ENCODE data around the gene TEKT5. TPM values are rescaled to one million over a fixed set of nuclear protein-coding genes. Genes with fewer than 3 reads are reported as not detected.
A peak's percentile ranks its signal among the peaks of the same experiment; 100 is the strongest.

Gene TEKT5
- total RNA-seq, 2 donors from 2014 or later, result 0.21 to 0.82 TPM

GRCh38 chr16:10647264-10647720, 47.4 kb downstream of the TEKT5 start:
- TF ChIP-seq, protein P1, sequence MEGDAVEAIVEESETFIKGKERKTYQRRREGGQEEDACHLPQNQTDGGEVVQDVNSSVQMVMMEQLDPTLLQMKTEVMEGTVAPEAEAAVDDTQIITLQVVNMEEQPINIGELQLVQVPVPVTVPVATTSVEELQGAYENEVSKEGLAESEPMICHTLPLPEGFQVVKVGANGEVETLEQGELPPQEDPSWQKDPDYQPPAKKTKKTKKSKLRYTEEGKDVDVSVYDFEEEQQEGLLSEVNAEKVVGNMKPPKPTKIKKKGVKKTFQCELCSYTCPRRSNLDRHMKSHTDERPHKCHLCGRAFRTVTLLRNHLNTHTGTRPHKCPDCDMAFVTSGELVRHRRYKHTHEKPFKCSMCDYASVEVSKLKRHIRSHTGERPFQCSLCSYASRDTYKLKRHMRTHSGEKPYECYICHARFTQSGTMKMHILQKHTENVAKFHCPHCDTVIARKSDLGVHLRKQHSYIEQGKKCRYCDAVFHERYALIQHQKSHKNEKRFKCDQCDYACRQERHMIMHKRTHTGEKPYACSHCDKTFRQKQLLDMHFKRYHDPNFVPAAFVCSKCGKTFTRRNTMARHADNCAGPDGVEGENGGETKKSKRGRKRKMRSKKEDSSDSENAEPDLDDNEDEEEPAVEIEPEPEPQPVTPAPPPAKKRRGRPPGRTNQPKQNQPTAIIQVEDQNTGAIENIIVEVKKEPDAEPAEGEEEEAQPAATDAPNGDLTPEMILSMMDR (IDR thresholded peaks at IDR 0.05), result no peak
- Histone ChIP-seq H3K4me3 (no peak overlapping the region), H3K9me3 (no peaks in the 10 kb centered on the region), H3K9ac (ENCODE audit: low read depth in 2 of 2, low read length in 2 of 2) (no peak overlapping the region), H3K36me3 (no peaks in the 10 kb centered on the region), H3K27ac (peak overlapping the region; percentile 43), H3K27me3 (no peaks in the 10 kb centered on the region), H3K4me1 (peaks cover 3% of the 10 kb centered on the region)
- no peak for DNase-seq
- intact Hi-C loops (cut with DNase I), result loop anchor here (10.0 kb wide), 1 partner anchor 52 kb away; no protein-coding TSS in a partner anchor

DNA sequence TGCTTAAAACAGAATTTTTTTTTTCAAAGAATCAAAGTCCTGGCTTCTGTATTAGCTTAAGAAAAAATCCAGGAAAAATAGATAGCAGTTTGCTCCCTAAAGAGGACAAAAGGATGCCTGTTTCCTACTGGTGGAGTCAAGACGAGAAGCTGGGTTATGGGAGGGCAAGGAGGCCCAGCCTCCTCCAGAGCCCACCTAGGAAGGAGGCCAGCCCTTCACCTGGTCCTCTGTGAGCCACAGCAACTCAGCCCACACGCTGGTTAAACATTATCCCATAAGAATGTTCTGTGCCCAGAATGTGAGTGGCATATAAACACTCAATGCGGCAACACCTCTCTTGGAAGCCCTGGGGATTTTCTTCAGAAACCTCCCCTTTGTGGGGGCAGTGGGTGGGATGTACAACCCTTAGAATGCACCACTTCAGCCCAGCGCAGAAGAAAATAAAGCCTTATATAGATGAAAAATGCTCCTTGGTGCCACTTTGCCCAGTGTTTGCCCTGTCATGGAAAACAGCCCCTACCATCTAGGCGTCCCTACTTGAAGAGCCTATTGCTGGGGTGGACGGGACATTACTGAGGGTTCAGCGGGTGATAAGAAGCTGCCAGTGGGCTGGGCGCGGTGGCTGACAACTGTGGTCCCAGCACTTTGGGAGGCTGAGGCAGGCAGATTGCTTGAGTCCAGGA, 48.0 kb downstream of the TEKT5 start:
- no peak overlapping the region for H3K4me3 ChIP-seq
- H3K36me3 ChIP-seq, result no peaks in the 10 kb centered on the region
- H3K9me3 ChIP-seq, result no peaks in the 10 kb centered on the region
- intact Hi-C loops (cut with DNase I), result loop anchor here (10.0 kb wide), 1 partner anchor 52 kb away; no protein-coding TSS in a partner anchor
- H3K27ac ChIP-seq, result peak overlapping the region; percentile 43
- peaks cover 3% of the 10 kb centered on the region for H3K4me1 ChIP-seq
- TF ChIP-seq, protein P1 (IDR thresholded peaks at IDR 0.05), result no peak
- no peaks in the 10 kb centered on the region for H3K27me3 ChIP-seq
- DNase-seq, result peak; percentile 60
- H3K9ac ChIP-seq (ENCODE audit: low read depth in 2 of 2, low read length in 2 of 2), result peak overlapping the region in 1 of 2 donors; percentile 44

DNA sequence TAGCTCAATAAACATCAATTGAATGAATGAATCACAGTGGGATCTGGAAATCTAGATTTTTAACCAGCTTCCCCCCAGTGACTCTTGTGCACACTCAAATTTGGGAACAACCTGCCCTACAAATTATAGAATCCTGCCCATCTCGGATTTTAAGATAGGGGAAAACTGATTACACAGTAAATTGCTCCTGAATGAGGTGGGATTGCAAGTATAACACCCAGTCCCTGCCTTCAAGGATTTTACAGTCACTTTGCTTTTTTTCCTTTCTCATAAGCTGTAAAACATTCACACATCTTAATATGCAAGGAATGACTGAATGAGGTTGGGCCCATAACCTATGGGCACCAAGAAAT, 48.5 kb downstream of the TEKT5 start:
- Histone ChIP-seq H3K9me3 (no peaks in the 10 kb centered on the region), H3K4me1 (peaks cover 3% of the 10 kb centered on the region), H3K27me3 (no peaks in the 10 kb centered on the region), H3K9ac (ENCODE audit: low read depth in 2 of 2, low read length in 2 of 2) (peak overlapping the region in 1 of 2 donors; percentile 44), H3K4me3 (no peak overlapping the region), H3K27ac (peak overlapping the region; percentile 43), H3K36me3 (no peaks in the 10 kb centered on the region)
- intact Hi-C loops (cut with DNase I), result loop anchor here (10.0 kb wide), 1 partner anchor 51 kb away; no protein-coding TSS in a partner anchor
- no peak for DNase-seq
- TF ChIP-seq, protein P1 (IDR thresholded peaks at IDR 0.05), result no peak

DNA sequence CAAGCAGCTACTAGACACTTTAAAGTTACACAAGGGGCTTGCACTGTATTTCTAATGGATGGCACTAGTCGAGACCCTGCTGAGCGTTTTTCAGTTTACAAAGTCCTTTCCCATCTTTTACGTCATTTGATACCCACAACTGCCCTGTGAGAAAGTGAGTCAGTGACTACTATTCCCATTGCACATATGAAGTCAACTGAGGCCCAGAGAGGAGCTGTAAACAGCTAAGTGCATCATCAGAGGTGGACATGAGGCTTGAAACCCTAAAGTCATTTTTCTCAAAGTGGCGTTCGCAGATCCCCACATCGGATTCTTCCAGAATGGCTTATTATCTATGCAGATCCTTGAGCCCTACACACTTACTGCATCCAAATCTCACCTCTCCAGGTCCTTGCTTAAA, 50.6 kb downstream of the TEKT5 start:
- TF ChIP-seq, protein P1 (IDR thresholded peaks at IDR 0.05), result no peak
- intact Hi-C loops (cut with DNase I), result loop anchor here (10.0 kb wide), 1 partner anchor 49 kb away; no protein-coding TSS in a partner anchor
- no peak overlapping the region for H3K9ac ChIP-seq (ENCODE audit: low read depth in 2 of 2, low read length in 2 of 2)
- no peak overlapping the region for H3K27ac ChIP-seq
- peaks cover 3% of the 10 kb centered on the region for H3K4me1 ChIP-seq
- H3K4me3 ChIP-seq, result no peak overlapping the region
- H3K36me3 ChIP-seq, result no peaks in the 10 kb centered on the region
- H3K27me3 ChIP-seq, result no peaks in the 10 kb centered on the region
- no peaks in the 10 kb centered on the region for H3K9me3 ChIP-seq
- DNase-seq, result no peak

- no peak for DNase-seq
- H3K4me1 ChIP-seq, result peaks cover 3% of the 10 kb centered on the region
- H3K27me3 ChIP-seq, result no peaks in the 10 kb centered on the region
- H3K27ac ChIP-seq, result no peak overlapping the region
- intact Hi-C loops (cut with DNase I), result loop anchor here (10.0 kb wide), 1 partner anchor 48 kb away; no protein-coding TSS in a partner anchor
- no peaks in the 10 kb centered on the region for H3K9me3 ChIP-seq
- H3K36me3 ChIP-seq, result no peaks in the 10 kb centered on the region
- no peak overlapping the region for H3K4me3 ChIP-seq
- H3K9ac ChIP-seq (ENCODE audit: low read depth in 2 of 2, low read length in 2 of 2), result no peak overlapping the region
- TF ChIP-seq, protein P1 (IDR thresholded peaks at IDR 0.05), result no peak
Observed at GRCh38 chr16:10642964-10643363, 51.8 kb downstream of the TEKT5 start.

All from colonic mucosa (tissue), 4 donors.